GM12873 (cell line): ENCODE results near the gene FAM161B.

ENCODE experiments used
- CTCF ChIP-seq: IDR thresholded peaks from 2 replicates; pipeline ENCODE4 v1.5.1; 2012; ENCODE audit warnings: low read depth, mild to moderate bottlenecking, moderate library complexity, low read length, control low read depth; ENCODE audit not compliant: insufficient read depth; ENCODE audit errors: missing control alignments

FAM161B gene

DNA sequence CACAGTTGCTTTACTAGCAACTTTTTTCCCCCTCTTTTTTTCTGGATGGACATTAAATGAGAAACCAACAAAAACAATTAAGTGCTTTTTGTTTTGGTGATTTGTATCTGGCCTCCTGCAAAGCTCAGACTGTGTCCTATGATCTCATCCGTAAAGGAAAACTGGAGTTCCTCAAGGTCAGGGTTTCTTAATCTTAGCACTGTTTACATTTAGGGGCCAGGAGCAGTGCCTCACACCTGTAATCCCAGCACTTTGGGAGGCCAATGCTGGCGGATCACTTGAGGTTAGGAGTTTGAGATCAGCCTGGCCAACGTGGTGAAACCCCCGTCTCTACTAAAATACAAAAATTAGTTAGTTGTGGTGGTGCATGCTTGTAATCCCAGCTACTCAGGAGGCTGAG lies 41.2 kb upstream of the FAM161B start:
- TF ChIP-seq CTCF = no peak

GRCh38 chr14:73988065-73988464 lies 38.2 kb upstream of the FAM161B start:
- TF ChIP-seq CTCF = no peak

GRCh38 chr14:73977896-73978295 lies 28.0 kb upstream of the FAM161B start:
- no peak for TF ChIP-seq CTCF

DNA sequence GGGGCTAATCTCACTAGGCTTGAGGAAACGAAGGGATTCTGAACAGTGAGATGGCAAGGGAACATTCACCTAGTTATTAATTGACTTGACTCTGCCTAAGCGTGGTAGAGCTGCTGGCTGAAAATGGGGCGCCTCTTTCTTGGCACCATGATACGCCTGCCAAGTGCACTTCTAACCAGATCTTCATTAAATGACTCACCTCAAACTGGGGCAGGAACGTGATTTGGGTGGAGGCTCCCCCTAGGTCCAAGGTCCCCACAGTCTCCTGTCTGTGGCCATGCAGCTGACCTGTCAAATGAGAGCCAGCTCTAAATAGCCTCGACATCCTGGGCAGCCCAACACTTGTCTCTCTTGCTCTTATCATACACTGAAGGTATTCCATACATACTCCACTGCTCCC lies 26.2 kb upstream of the FAM161B start:
- no peak for TF ChIP-seq CTCF

DNA sequence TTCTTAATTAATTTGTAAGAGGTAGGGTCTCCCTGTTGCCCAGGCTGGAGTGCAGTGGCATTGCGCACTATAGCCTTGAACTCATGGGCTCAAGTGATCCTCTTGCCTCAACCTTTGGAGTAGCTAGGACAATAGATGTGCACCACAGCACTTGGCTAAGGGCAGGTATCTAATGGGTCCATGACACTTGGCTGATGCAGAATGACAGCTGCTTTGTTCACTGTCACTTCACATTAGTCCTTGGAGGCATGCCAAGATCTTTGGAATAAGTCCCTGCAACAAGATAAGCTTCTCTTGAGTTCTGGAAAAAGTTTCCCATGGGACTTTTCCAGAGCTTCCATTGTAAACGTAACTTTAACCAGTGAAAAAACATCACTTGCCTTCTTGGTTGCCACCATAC lies 23.6 kb upstream of the FAM161B start:
- TF ChIP-seq CTCF = no peak

DNA sequence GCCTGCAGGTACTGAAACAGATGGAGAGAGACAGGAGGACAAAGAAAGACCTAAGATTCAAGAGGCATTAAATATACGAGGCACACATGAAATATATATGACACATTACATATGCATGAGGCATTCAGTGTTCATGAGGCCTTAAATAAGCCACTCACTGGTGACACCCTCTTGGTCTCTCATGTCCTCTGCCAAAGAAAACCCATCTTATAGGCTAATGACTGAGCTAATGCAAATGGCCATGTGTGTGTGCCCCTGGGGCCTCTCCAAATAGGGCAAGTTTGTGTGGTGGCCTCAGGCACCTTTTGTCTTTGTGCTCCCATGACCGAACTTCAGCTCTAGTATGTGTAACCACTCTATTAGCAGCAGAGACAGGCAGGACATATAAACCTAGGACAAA lies 19.0 kb upstream of the FAM161B start:
- no peak for TF ChIP-seq CTCF

DNA sequence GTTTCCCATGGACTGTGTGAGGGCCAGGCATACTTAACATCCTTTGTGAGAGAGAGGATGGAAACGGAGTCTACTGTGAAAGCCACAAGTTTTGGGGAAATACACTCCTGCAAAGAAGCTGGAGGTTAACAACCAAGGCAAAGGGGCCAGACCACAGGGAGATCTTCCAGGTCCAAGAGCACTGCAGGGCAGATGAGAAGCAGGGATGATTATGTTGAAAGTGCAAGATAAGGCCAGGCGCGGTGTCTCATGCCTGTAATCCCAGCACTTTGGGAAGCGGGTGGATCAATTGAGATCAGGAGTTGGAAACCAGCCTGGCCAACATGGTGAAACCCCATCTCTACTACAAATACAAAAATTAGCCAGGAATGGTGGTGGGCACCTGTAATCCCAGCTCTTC lies 15.3 kb upstream of the FAM161B start:
- no peak for TF ChIP-seq CTCF

DNA sequence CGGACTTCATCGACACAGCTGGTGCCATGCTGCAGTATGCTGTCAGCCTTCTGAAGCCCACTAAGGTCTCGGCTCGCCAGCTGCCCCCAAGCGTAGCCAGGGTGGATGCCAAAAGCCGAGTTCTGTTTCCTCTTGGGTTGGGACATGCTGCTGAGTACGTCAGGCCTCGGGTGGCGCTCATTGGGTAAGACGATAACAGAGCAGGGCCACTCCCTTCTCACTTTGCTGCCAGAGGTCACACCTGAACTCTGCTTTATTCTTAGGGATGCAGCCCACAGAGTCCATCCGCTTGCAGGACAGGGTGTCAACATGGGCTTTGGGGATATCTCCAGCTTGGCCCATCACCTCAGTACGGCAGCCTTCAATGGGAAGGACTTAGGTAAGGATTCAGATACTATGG lies 11.3 kb upstream of the FAM161B start:
- TF ChIP-seq CTCF = no peak
